Astrocyte (in vitro differentiated cells and primary cell): Measurements from ENCODE around the gene PRR12.

ENCODE experiments used
- EZH2 ChIP-seq: IDR thresholded peaks from 2 replicates; pipeline ENCODE4 v1.6.1; 2012; ENCODE audit warnings: mild to moderate bottlenecking, low read length, inconsistent platforms; ENCODE audit not compliant: insufficient read depth
- TF ChIP-seq, protein P1 (sequence below): IDR thresholded peaks from 2 replicates; pipeline ENCODE4 v1.5.1; 2011; ENCODE audit warnings: low read depth, mild to moderate bottlenecking, inconsistent platforms, low read length, moderate library complexity; ENCODE audit not compliant: insufficient read depth

- TF ChIP-seq, protein P1, sequence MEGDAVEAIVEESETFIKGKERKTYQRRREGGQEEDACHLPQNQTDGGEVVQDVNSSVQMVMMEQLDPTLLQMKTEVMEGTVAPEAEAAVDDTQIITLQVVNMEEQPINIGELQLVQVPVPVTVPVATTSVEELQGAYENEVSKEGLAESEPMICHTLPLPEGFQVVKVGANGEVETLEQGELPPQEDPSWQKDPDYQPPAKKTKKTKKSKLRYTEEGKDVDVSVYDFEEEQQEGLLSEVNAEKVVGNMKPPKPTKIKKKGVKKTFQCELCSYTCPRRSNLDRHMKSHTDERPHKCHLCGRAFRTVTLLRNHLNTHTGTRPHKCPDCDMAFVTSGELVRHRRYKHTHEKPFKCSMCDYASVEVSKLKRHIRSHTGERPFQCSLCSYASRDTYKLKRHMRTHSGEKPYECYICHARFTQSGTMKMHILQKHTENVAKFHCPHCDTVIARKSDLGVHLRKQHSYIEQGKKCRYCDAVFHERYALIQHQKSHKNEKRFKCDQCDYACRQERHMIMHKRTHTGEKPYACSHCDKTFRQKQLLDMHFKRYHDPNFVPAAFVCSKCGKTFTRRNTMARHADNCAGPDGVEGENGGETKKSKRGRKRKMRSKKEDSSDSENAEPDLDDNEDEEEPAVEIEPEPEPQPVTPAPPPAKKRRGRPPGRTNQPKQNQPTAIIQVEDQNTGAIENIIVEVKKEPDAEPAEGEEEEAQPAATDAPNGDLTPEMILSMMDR: no peak
- TF ChIP-seq EZH2: no peak
Observed at GRCh38 chr19:49609499-49610092, 18.6 kb downstream of the PRR12 start.
